ENCODE results near the gene TP73.

GRCh38 chr1:3607703-3608065 is 44.6 kb upstream of the TP73 start:
- TF ChIP-seq CTCF (IDR thresholded peaks at IDR 0.05; ENCODE audit: low read depth, low read length), result no peak
- no peak for TF ChIP-seq EZH2phosphoT487 (IDR thresholded peaks at IDR 0.05; ENCODE audit: low read depth)
